Pancreas (tissue), 10 donors: ENCODE results near the gene SAMD13. TPM values are rescaled to one million over a fixed set of nuclear protein-coding genes. Genes with fewer than 3 reads are reported as not detected.

Experiments
- ATAC-seq, 4 donors: fragments of 200-7000 bp; cut with Tn5 transposase; one replicate each; pipeline versions ENCODE4 v1.8.0 to v1.9.1; 2020; ENCODE audit warnings: mild to moderate bottlenecking in 4 of 4, moderate library complexity in 4 of 4
- DNase-seq, 6 donors: peaks; one replicate each; pipeline ENCODE4 v3.0.0-alpha.2; 2020
- FAIRE-seq: peaks from 2 replicates; lab custom pipeline; 2012; peaks lifted over from hg19 to GRCh38; lab: Jason Lieb, UNC
- H3K27ac ChIP-seq, 4 donors: fragments of 200-600 bp; sonication (generic); 1 replicate in 3 of 4; 2 replicates in 1 of 4; pipeline versions ENCODE4 v1.5.0 to v1.8.0; 2020
- H3K27me3 ChIP-seq, 4 donors: fragments of 200-600 bp; one replicate each; pipeline ENCODE4 v1.8.0; 2021
- H3K36me3 ChIP-seq, 3 donors: fragments of 200-600 bp; sonication (generic) in 1 of 3; one replicate each; pipeline versions ENCODE4 v1.5.0 to v1.8.0; 2020 to 2021
- H3K4me1 ChIP-seq, 3 donors: fragments of 200-600 bp; one replicate each; pipeline ENCODE4 v1.8.0; 2021
- H3K4me3 ChIP-seq, 4 donors: fragments of 200-600 bp; sonication (generic) in 2 of 4; one replicate each; pipeline versions ENCODE4 v1.5.0 to v1.8.0; 2020 to 2021
- H3K9me3 ChIP-seq, 4 donors: fragments of 200-600 bp; one replicate each; pipeline ENCODE4 v1.8.0; 2021
- CTCF ChIP-seq, 4 donors: fragments of 200-600 bp; sonication (generic) in 3 of 4; IDR thresholded peaks; one replicate each; pipeline versions ENCODE4 v1.5.0 to v1.8.0; 2021; ENCODE audit warnings: antibody characterized with exemption in 4 of 4
- WGBS, 2 donors: extraction: QIAGEN DNeasy Blood & Tissue Kit; methylation state at CpG; one replicate each; pipeline ENCODE4 v1.1.7; 2013; 5-methylcytosine and 5-hydroxymethylcytosine counted together
- intact Hi-C, 3 donors: fragments of 100-400 bp; cut with DNase I; formaldehyde crosslinking; loops; one replicate each; pipeline versions ENCODE4 v1.11.1 to v1.14.2; 2022
- polyA plus RNA-seq, 2 donors: library from polyadenylated mRNA; stranded (reverse); fragments of 200-250 nt; gene quantifications; one replicate each; pipeline ENCODE4 v1.2.3, GENCODE V29; 2013
- total RNA-seq, 6 donors: library from RNA; stranded (reverse); fragmentation: NEBNext Ultra II Directional in 4 of 6; extraction: Animal tissue kit (Norgen Biotek cat#: 25700) in 4 of 6; gene quantifications; one replicate each; pipeline versions ENCODE4 v1.2.1 to v1.2.4, GENCODE V29; 2021 to 2023
- donor health status: healthy with polysubstance abuse.
- donor health status: DM: no; HTN: no; CAD: no; lungs with moderate emphysema.
- donor health status: DM: no; HTN: no; CAD: no.
- donor health status: control.
- donor health status: control.
- donor health status: Bipolar disorder and iron deficiency.
- donor health status: DM: yes; HTN: yes; CAD: no.
- donor health status: DM: no; HTN: no; CAD: no.
- donor health status: DM: no; HTN: no; CAD: no.
- donor health status: DM: yes; HTN: yes; CAD: no.

The SAMD13 gene
- total and polyA plus RNA-seq, 8 donors, result 0.57 to 2.6 (median 0.67) TPM

- no peak overlapping the region for H3K27ac ChIP-seq
- no peaks in the 10 kb centered on the region for H3K27me3 ChIP-seq
- no peak for TF ChIP-seq CTCF (IDR thresholded peaks at IDR 0.05)
- DNase-seq (no peak), FAIRE-seq (no peak), ATAC-seq (no peak)
- no peaks in the 10 kb centered on the region for H3K9me3 ChIP-seq
- no peak overlapping the region for H3K4me3 ChIP-seq
- WGBS, 2 donors, result 90 to 93% methylated on average over 2 of the region's 2 CpGs
- no peaks in the 10 kb centered on the region for H3K36me3 ChIP-seq
- peaks cover 6 to 14% (median 10%) of the 10 kb centered on the region in 3 donors for H3K4me1 ChIP-seq
- intact Hi-C loops, result no loop called here
Measured at GRCh38 chr1:84264961-84265360, 36.5 kb upstream of the SAMD13 start.

GRCh38 chr1:84265867-84266266 is 35.6 kb upstream of the SAMD13 start:
- Histone ChIP-seq H3K4me3 (no peak overlapping the region), H3K4me1 (peaks cover 0 to 8% (median 2%) of the 10 kb centered on the region in 3 donors), H3K27ac (no peak overlapping the region), H3K27me3 (no peaks in the 10 kb centered on the region), H3K9me3 (no peaks in the 10 kb centered on the region), H3K36me3 (no peaks in the 10 kb centered on the region)
- ATAC-seq (no peak), FAIRE-seq (no peak), DNase-seq (no peak)
- intact Hi-C loops, result no loop called here
- 95 to 97% methylated on average over 3 of the region's 3 CpGs for WGBS, 2 donors
- no peak for TF ChIP-seq CTCF (IDR thresholded peaks at IDR 0.05)

DNA sequence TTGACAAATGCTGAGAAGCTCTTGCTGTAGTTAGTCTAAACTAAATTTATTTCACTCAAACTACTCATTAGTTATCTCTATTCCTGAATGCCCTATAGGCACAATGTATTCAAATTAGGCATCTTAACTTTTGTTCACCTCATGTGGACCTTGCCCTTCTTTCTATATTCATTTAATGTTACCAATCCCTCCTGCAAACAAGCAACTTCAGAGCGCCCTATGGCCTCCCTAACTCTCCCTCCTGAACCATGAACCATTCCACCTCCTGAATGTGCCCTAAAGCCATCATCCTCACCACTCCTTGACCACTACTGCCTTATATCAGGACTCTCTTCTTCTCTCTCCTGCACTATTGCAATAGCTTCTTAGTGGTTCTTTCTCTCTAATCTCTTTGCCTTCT is 34.8 kb upstream of the SAMD13 start:
- ATAC-seq (no peak), FAIRE-seq (no peak), DNase-seq (no peak)
- H3K27me3 ChIP-seq, result no peaks in the 10 kb centered on the region
- peaks cover 5 to 6% (median 5%) of the 10 kb centered on the region in 3 donors for H3K4me1 ChIP-seq
- H3K9me3 ChIP-seq, result no peaks in the 10 kb centered on the region
- intact Hi-C loops, result no loop called here
- H3K4me3 ChIP-seq, result no peak overlapping the region
- WGBS, 2 donors, result 0% methylated on average over 1 of the region's 1 CpG
- TF ChIP-seq CTCF (IDR thresholded peaks at IDR 0.05), result no peak
- H3K27ac ChIP-seq, result no peak overlapping the region
- H3K36me3 ChIP-seq, result no peaks in the 10 kb centered on the region

DNA sequence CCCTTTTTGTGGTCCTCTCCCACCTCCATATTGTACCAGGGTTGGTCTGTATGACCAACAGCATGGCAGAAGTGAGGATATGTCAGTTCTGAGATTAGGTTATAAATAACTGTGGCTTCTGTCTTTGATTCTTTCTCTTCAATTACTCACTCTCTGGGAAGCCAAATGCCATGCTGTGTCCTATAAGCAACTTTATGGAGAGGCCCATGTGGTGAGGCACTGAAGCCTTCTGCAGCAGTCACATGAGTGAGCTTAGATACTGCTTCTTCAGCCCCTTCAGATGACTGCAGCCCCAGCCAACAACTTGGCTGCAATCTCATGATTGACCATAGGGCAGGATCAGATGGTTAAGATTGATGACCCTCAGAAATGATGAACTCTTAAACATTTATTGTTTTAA is 34.0 kb upstream of the SAMD13 start:
- FAIRE-seq, result no peak
- intact Hi-C loops, result no loop called here

More for the DNA sequence above, 34.0 kb upstream of the SAMD13 start:
- H3K4me1 ChIP-seq, result peaks cover 11 to 13% (median 12%) of the 10 kb centered on the region in 3 donors
- H3K36me3 ChIP-seq, result no peaks in the 10 kb centered on the region
- no peak overlapping the region for H3K27ac ChIP-seq
- no peak for DNase-seq
- H3K9me3 ChIP-seq, result no peaks in the 10 kb centered on the region
- ATAC-seq, result no peak
- TF ChIP-seq CTCF (IDR thresholded peaks at IDR 0.05), result no peak
- no peak overlapping the region for H3K4me3 ChIP-seq
- no peaks in the 10 kb centered on the region for H3K27me3 ChIP-seq
